Adrenal gland (tissue), 5 donors: Measurements from ENCODE around the gene PON3.

ENCODE experiments used
- CTCF ChIP-seq, 6 experiments: fragments of 450-650 bp in 4 of 6; fragments of 200-600 bp in 2 of 6; sonication (generic) in 1 of 6; IDR thresholded peaks; 1 replicate in 5 of 6; 2 replicates in 1 of 6; pipeline versions ENCODE4 v1.5.1 to v1.8.0; 2016 to 2021; ENCODE audit warnings: antibody characterized with exemption in 6 of 6, mild to moderate bottlenecking in 2 of 6, moderate library complexity in 1 of 6
- POLR2A ChIP-seq, 2 donors: fragments of 450-650 bp; IDR thresholded peaks; one replicate each; pipeline ENCODE4 v1.6.1; 2017; ENCODE audit warnings: antibody characterized with exemption in 2 of 2, mild to moderate bottlenecking in 2 of 2, moderate library complexity in 1 of 2
- donor health status: DM: no; HTN: no; CAD: no.

DNA sequence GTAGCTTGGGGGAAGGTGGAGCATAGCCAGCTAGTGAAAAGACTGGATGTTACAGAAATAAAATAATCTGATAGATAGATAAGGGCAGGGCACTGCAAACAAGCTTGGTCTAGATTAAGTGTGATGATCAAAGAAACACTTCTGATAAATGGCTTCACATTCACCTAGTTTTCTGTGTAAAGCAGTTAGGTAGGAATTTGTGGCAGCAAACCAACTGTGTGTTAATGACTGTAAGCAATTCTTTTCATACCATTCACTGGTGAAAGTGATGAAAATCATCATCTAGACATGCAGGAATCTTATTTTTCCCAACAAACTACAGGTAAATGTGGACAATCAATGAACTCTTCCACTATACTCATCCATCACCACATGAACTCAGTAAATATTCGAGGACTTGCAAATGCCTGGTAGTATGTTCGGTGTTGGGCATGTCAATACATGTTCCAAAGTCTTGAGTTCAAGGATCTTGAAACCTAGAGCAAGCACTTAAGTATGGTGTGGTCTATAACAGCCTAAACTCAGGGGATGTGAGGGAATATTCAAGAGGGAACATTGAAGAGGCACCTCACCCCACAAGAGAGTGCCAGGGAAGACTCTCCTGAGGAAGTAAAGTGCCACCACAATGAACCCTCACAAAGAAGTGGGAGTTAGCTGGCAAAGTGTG lies 20.5 kb downstream of the PON3 start:
- TF ChIP-seq CTCF (IDR thresholded peaks at IDR 0.05) (no peak), POLR2A (IDR thresholded peaks at IDR 0.05) (no peak)
